HG02588 (cell line): ENCODE results near the gene WDR93.
"Not testable (repeated sequence)": the region's sequence is repeated elsewhere in the genome, so short reads cannot be mapped to it uniquely, and the experiment has no call there.

Experiments used
- ATAC-seq: cut with Tn5 transposase; IDR thresholded peaks from one replicate; pipeline ENCODE4 v1.9.1; 2021; ENCODE audit warnings: mild to moderate bottlenecking, moderate library complexity; ENCODE audit not compliant: unreplicated experiment

Gene WDR93

GRCh38 chr15:89784686-89784960 is 94.0 kb downstream of the WDR93 start:
- ATAC-seq: no peak

DNA sequence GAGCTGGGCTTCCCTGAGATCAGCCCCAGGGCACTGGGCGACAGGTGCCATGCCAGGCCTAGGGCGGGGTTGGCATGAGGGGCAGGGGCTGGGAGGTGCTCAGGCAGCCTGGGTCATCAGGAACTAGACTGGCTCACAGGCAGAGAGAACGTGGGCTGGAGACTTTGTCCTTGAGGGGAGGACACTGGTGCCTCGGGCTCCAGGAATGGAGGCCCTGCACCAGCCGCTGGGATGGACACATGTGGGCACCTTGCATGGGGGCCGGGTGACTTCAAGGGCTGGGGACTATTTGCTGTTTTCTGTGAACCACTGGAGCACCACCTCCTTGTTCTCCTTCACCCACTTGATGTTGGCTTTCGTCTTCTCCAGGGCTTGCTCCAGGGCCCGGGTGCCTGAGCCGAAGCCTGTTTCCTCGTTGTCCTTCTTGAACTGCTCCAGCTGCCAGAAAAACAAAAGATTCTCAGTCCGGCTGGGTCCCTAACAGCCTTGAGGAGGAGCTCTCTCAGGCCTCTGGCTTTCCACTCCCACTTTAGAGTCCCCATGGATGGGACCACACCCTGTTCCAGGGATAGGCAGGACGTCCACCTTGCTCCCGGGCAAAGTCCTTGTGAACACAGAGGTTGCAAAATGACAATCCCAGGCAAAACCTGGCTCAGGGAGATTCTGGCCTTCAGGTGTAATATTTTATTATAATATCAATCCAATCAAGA is 94.6 kb downstream of the WDR93 start:
- no peak for ATAC-seq

DNA sequence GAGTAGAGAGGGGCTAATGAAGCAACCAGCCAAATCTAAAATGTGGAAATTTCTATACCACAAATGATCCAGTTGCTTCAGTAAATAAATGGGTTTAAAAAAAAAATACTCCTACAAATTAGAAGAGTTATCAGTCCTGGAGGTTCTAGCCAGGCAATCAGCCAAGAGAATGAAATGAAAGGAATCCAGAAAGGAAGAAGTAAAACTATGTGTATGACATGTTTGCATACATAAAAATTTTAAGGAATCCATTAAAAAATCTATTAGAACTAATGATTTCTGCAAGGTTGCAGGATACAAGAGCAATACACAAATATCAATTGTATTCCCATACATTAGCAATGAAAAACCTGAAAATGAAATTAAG is 95.1 kb downstream of the WDR93 start:
- ATAC-seq: no peak

DNA sequence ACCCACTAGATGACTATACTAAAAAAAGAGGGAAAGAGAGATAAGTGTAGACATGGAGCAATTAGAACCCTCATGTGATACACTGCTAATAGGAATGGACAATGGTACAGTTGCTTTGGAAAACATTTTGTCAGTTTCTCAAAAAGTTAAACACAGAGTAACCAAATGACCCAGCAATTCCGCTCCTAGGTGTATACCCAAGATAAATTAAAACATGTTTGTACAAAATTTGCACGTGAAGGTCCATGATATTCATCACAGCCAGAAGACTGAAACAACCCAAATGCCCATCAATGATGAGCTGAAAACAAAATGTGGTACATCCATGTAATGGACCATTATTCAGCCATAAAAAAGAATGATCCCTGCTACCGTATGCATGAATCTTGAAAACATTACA is 97.3 kb downstream of the WDR93 start:
- no peak for ATAC-seq

DNA sequence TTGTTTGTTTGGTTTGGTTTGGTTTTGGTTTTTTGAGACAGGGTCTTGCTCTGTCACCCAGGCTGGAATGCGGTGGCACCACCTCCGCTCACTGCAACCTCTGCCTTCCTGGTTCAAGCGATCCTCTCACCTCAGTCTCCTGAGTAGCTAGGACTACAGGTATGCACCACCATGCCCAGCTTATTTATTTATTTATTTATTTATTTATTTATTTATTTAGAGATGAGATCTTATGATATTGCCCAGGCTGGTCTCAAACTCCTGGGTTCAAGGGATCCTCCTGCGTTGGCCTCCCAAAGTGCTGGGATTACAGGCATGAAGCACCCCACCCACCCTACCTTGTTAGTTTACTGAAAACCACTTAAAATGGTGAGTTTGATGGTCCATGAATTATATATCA is 98.0 kb downstream of the WDR93 start:
- not testable (repeated sequence) for ATAC-seq

GRCh38 chr15:89790206-89790605 is 99.6 kb downstream of the WDR93 start:
- ATAC-seq: no peak

DNA sequence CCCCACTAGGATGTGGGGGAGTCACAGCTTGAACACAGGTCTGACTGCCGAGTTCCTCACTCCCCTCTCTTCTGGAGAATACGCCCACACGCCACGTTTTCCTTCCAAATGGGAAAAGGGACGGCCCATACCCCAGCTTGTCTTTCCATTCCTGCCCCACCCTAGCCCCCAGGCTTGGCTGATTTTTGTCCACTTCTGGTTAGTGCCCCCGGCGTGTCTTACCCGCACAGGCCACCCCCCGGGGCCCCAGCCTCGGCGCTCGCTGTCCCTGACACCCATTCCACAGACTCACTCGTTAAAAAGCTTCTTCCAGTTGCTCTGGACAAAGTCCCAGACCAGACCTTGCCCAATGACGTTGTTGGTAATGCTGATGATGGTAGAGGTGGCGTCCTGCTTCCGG is 100.0 kb downstream of the WDR93 start:
- ATAC-seq: no peak

- ATAC-seq: no peak
These were observed 101.6 kb downstream of the WDR93 start for GRCh38 chr15:89792106-89792805.
